Panc1 (cell line): ENCODE results near the gene C11orf24. TPM values are rescaled to one million over a fixed set of nuclear protein-coding genes. Genes with fewer than 3 reads are reported as not detected.
"Not testable (repeated sequence)": the region's sequence is repeated elsewhere in the genome, so short reads cannot be mapped to it uniquely, and the experiment has no call there.

Experiments used
- ATAC-seq: fragments of 200-7000 bp; cut with Tn5 transposase; 2 replicates; pipeline ENCODE4 v1.9.1; 2020; ENCODE audit warnings: mild to moderate bottlenecking, moderate library complexity
- BruUV-seq: library from RNA; stranded (reverse); fragments of 400-500 nt; replicated peaks from 2 replicates; lab custom pipeline; 2021; lab: Mats Ljungman, UMichigan
- CTCF ChIA-PET: fragments of 300-600 bp; sonication (Branson Sonifier 250); formaldehyde crosslinking; loops from one replicate; lab custom pipeline; 2022; ENCODE audit warnings: antibody characterized with exemption; lab: Charles Lee
- POLR2A ChIA-PET: fragments of 300-600 bp; sonication (Branson Sonifier 250); formaldehyde crosslinking; loops from one replicate; lab custom pipeline; 2022; ENCODE audit warnings: antibody characterized with exemption; lab: Charles Lee
- DNase-seq: peaks from one replicate; pipeline ENCODE4 v3.0.0-alpha.2; 2010; ENCODE audit warnings: low read depth, low spot score
- H3K27ac ChIP-seq: 2 replicates; pipeline ENCODE4 v1.5.1; 2011; ENCODE audit warnings: mild to moderate bottlenecking, low read length, inconsistent platforms
- H3K27me3 ChIP-seq: fragments of 200-500 bp; sonication (Bioruptor generic); 2 replicates; pipeline ENCODE4 v1.6.0; 2014; ENCODE audit warnings: low read length, inconsistent platforms; ENCODE audit not compliant: control insufficient read depth, insufficient read depth
- H3K36me3 ChIP-seq: fragments of 200-500 bp; sonication (Bioruptor generic); 2 replicates; pipeline ENCODE4 v1.5.1; 2014; ENCODE audit warnings: inconsistent platforms, mild to moderate bottlenecking, low read length, moderate library complexity; ENCODE audit not compliant: control insufficient read depth, insufficient read depth
- H3K4me1 ChIP-seq: 2 replicates; pipeline ENCODE4 v1.5.1; 2011; ENCODE audit warnings: inconsistent platforms, mild to moderate bottlenecking, low read length, moderate library complexity; ENCODE audit not compliant: control insufficient read depth, insufficient read depth
- H3K4me3 ChIP-seq, 2 experiments: 2 replicates each; pipeline ENCODE4 v1.5.1; 2011 to 2012; ENCODE audit warnings: low read depth in 2 of 2, low read length in 2 of 2, mild to moderate bottlenecking in 2 of 2, inconsistent platforms in 1 of 2, moderate library complexity in 1 of 2
- H3K9me3 ChIP-seq: fragments of 200-500 bp; sonication (Bioruptor generic); 2 replicates; pipeline ENCODE4 v1.5.1; 2014; ENCODE audit warnings: low read depth, mild to moderate bottlenecking, inconsistent platforms, low read length, moderate library complexity; ENCODE audit not compliant: control insufficient read depth, insufficient read depth
- POLR2AphosphoS5 ChIP-seq: IDR thresholded peaks from 2 replicates; pipeline ENCODE4 v1.6.1; 2012; ENCODE audit warnings: mild to moderate bottlenecking, low read depth, low read length, moderate library complexity
- SIN3A ChIP-seq: IDR thresholded peaks from 2 replicates; pipeline ENCODE4 v1.6.1; 2012; ENCODE audit warnings: low read depth, mild to moderate bottlenecking, low read length, moderate library complexity, borderline replicate concordance; ENCODE audit not compliant: insufficient read depth
- TCF7L2 ChIP-seq: IDR thresholded peaks from 2 replicates; pipeline ENCODE4 v1.6.1; 2011; ENCODE audit warnings: mild to moderate bottlenecking, low read depth, low read length, inconsistent platforms
- in situ Hi-C: cut with HindIII; loops from 2 replicates; pipeline ENCODE4 v1.10.0; 2016; ENCODE audit warnings: low sequenced_read_pairs, low pct_unique_long_range_greater_than_20kb
- intact Hi-C: fragments of 100-400 bp; cut with micrococcal nuclease; formaldehyde crosslinking; loops from one replicate; pipeline ENCODE4 v1.10.0; 2022; ENCODE audit not compliant: unreplicated experiment
- total RNA-seq: library from RNA; stranded (reverse); gene quantifications from one replicate; pipeline ENCODE4 v1.2.1, GENCODE V29; 2021; ENCODE audit not compliant: unreplicated experiment
- TF ChIP-seq, protein P1 (sequence below), 2 experiments: IDR thresholded peaks; 2 replicates each; pipeline ENCODE4 v1.6.1; 2011 to 2012; ENCODE audit warnings: low read depth in 2 of 2, control low read depth in 1 of 2, low read length in 1 of 2, mild to moderate bottlenecking in 1 of 2, moderate library complexity in 1 of 2; ENCODE audit not compliant: insufficient read depth in 1 of 2
- TF ChIP-seq, protein P2 (sequence below): fragments of 450-650 bp; IDR thresholded peaks from 2 replicates; pipeline ENCODE4 v1.5.1; 2017; ENCODE audit warnings: mild to moderate bottlenecking

Gene C11orf24
- total RNA-seq, 1 experiment from 2014 or later: 53.1 TPM

DNA sequence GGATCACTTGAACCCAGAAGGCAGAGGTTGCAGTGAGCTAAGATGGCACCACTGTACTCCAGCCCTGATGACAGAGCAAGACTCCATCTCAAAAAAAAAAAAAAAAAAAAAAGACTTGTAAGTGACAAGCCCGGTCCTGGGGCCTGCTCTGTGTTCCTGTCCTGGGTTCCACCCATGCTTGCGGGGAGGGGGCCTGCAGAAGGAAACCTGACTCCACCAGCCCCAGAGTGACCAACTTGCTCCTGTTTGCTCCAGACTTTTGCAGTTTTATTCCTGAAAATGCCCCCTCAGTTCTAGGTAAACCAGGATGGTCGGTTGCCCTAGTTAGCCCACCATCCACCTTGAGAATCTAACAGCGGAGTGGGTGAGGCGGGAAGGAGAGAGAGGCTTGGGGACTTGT lies 30.5 kb upstream of the C11orf24 start:
- Histone ChIP-seq H3K4me1 (peaks cover 24% of the 10 kb centered on the region), H3K4me3 (no peak overlapping the region), H3K9me3 (no peaks in the 10 kb centered on the region), H3K27ac (peak overlapping the region; percentile 48), H3K36me3 (no peaks in the 10 kb centered on the region), H3K27me3 (no peaks in the 10 kb centered on the region)
- ChIA-PET POLR2A (no interaction called here), CTCF (no interaction called here)
- DNase-seq: no peak
- TF ChIP-seq, protein P1, sequence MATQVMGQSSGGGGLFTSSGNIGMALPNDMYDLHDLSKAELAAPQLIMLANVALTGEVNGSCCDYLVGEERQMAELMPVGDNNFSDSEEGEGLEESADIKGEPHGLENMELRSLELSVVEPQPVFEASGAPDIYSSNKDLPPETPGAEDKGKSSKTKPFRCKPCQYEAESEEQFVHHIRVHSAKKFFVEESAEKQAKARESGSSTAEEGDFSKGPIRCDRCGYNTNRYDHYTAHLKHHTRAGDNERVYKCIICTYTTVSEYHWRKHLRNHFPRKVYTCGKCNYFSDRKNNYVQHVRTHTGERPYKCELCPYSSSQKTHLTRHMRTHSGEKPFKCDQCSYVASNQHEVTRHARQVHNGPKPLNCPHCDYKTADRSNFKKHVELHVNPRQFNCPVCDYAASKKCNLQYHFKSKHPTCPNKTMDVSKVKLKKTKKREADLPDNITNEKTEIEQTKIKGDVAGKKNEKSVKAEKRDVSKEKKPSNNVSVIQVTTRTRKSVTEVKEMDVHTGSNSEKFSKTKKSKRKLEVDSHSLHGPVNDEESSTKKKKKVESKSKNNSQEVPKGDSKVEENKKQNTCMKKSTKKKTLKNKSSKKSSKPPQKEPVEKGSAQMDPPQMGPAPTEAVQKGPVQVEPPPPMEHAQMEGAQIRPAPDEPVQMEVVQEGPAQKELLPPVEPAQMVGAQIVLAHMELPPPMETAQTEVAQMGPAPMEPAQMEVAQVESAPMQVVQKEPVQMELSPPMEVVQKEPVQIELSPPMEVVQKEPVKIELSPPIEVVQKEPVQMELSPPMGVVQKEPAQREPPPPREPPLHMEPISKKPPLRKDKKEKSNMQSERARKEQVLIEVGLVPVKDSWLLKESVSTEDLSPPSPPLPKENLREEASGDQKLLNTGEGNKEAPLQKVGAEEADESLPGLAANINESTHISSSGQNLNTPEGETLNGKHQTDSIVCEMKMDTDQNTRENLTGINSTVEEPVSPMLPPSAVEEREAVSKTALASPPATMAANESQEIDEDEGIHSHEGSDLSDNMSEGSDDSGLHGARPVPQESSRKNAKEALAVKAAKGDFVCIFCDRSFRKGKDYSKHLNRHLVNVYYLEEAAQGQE (IDR thresholded peaks at IDR 0.05; ENCODE audit: insufficient read depth in 1 of 2, low read depth in 2 of 2, low read length in 1 of 2): no peak
- TF ChIP-seq, protein P2, sequence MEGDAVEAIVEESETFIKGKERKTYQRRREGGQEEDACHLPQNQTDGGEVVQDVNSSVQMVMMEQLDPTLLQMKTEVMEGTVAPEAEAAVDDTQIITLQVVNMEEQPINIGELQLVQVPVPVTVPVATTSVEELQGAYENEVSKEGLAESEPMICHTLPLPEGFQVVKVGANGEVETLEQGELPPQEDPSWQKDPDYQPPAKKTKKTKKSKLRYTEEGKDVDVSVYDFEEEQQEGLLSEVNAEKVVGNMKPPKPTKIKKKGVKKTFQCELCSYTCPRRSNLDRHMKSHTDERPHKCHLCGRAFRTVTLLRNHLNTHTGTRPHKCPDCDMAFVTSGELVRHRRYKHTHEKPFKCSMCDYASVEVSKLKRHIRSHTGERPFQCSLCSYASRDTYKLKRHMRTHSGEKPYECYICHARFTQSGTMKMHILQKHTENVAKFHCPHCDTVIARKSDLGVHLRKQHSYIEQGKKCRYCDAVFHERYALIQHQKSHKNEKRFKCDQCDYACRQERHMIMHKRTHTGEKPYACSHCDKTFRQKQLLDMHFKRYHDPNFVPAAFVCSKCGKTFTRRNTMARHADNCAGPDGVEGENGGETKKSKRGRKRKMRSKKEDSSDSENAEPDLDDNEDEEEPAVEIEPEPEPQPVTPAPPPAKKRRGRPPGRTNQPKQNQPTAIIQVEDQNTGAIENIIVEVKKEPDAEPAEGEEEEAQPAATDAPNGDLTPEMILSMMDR: no peak
- TF ChIP-seq TCF7L2: no peak
- TF ChIP-seq POLR2AphosphoS5: no peak
- TF ChIP-seq SIN3A: no peak
- in situ Hi-C loops (no loop called here), intact Hi-C loops (no loop called here)
- BruUV-seq: no TSS peak
- no peak for ATAC-seq

DNA sequence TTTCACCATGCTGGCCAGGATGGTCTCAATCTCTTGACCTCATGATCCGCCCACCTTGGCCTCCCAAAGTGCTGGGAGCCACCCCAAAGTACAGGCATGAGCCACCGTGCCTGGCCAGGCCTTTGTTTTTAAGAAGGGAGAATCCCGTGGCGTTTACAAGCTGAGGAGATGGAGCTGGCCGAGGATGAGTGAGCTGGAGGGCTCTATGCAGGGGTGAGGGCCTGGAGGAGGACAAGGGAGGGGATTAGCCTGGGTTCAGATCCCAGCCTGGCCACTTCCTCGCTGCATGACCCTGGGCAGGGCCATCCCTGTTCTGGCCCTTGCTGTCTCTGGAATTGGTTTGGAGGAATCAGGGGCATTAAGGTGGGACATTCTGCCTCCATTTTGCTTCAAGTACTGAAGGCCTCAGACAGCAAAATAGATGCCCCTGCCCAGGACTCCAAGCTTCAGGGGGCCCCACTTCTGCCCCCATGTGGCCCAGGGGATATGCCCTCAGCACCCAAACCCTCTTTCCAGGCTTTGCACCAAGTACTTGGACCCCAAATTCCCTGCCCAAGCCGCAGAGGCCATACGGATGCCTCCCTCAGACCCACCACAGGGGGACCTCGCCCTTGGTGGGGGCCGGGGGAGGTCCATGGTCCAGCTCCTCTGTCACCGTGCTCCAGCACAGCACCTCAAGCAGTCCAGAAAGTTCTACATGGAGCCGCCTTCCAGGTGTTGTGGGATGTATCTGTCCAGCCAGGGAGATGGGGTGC lies 28.5 kb upstream of the C11orf24 start:
- Histone ChIP-seq H3K36me3 (no peaks in the 10 kb centered on the region), H3K27me3 (no peaks in the 10 kb centered on the region), H3K4me3 (no peak overlapping the region), H3K9me3 (no peaks in the 10 kb centered on the region), H3K4me1 (peaks cover 24% of the 10 kb centered on the region), H3K27ac (no peak overlapping the region)
- POLR2A ChIA-PET: interaction anchor here (0.6 kb wide), 1 partner anchor 91 kb away, joined by 11 read pairs; no protein-coding TSS in a partner anchor
- intact Hi-C loops (no loop called here), in situ Hi-C loops (no loop called here)
- ATAC-seq: no peak
- CTCF ChIA-PET: interaction anchor here (5.5 kb wide), 1 partner anchor 43 kb away, joined by 40 read pairs; no protein-coding TSS in a partner anchor
- BruUV-seq: no TSS peak
- TF ChIP-seq POLR2AphosphoS5 (no peak), TCF7L2 (no peak), SIN3A (no peak)
- TF ChIP-seq, protein P1 (IDR thresholded peaks at IDR 0.05; ENCODE audit: insufficient read depth in 1 of 2, low read depth in 2 of 2, low read length in 1 of 2): no peak
- TF ChIP-seq, protein P2: no peak
- DNase-seq: no peak

DNA sequence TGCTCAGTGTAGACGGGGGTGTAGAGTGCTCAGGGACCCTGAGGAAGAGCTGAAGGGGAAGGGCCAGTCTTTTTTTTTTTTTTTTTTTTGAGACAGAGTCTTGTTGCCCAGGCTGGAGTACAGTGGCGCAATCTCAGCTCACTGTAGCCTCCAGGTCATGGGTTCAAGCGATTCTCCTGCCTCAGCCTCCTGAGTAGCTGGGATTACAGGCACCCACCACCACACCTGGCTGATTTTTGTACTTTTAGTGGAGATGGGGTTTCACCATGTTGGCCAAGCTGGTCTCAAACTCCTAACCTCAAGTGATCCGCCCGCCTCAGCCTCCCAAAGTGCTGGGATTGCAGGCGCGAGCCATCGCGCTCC lies 27.7 kb upstream of the C11orf24 start:
- H3K27me3 ChIP-seq, H3K36me3 ChIP-seq, ATAC-seq, in situ Hi-C loops, H3K27ac ChIP-seq, BruUV-seq, DNase-seq, H3K4me3 ChIP-seq, H3K9me3 ChIP-seq: not testable (repeated sequence)
- ChIA-PET POLR2A (interaction anchor here (0.5 to 0.6 kb wide), 2 partner anchors 91 to 190 kb away, joined by 6 to 11 read pairs; no protein-coding TSS in a partner anchor), CTCF (interaction anchor here (1.8 to 5.5 kb wide), 3 partner anchors 34 to 90 kb away, joined by 4 to 40 read pairs (median 13); no protein-coding TSS in a partner anchor)
- H3K4me1 ChIP-seq: peaks cover 24% of the 10 kb centered on the region
- intact Hi-C loops: loop anchor here (10.0 kb wide), 1 partner anchor 85 kb away; the partner anchor contains the start of gene KMT5B
